Eye (tissue), 1 donor: Measurements from ENCODE around the gene PDE1C.
"Not testable (repeated sequence)": the region's sequence is repeated elsewhere in the genome, so short reads cannot be mapped to it uniquely, and the experiment has no call there.

Source experiments
- DNase-seq: peaks from one replicate; pipeline ENCODE4 v3.0.0-alpha.2; 2015

PDE1C gene

GRCh38 chr7:31887006-31887405 lies 183.2 kb downstream of the PDE1C start:
- no peak for DNase-seq

GRCh38 chr7:31885171-31885570 lies 185.0 kb downstream of the PDE1C start:
- DNase-seq = no peak

GRCh38 chr7:31883761-31884164 lies 186.4 kb downstream of the PDE1C start:
- peak; percentile 6 for DNase-seq

- DNase-seq = no peak
These were observed 188.0 kb downstream of the PDE1C start for GRCh38 chr7:31882187-31882586.

- no peak for DNase-seq
These were observed 191.3 kb downstream of the PDE1C start for GRCh38 chr7:31878875-31879274.

DNA sequence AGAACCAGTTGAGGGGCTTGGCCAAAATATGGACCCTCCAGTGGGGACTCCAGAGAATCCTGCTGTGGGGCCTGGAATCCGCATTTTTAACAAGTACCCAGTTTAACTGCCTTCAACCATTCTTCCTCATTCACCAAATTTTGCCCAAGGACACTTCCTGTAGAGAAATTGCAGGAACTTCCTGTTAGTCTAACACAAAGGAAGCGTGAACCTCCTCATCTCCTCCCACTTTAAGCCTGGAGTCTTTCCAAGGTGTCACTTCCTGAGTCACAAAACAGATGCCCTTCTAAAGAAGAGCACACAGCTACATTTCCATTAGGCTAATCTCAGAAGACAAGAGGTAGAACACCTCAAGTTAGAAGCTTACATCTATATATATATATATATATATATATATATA lies 194.8 kb downstream of the PDE1C start:
- no peak for DNase-seq

- no peak for DNase-seq
These were observed 195.4 kb downstream of the PDE1C start for GRCh38 chr7:31874631-31875386.

DNA sequence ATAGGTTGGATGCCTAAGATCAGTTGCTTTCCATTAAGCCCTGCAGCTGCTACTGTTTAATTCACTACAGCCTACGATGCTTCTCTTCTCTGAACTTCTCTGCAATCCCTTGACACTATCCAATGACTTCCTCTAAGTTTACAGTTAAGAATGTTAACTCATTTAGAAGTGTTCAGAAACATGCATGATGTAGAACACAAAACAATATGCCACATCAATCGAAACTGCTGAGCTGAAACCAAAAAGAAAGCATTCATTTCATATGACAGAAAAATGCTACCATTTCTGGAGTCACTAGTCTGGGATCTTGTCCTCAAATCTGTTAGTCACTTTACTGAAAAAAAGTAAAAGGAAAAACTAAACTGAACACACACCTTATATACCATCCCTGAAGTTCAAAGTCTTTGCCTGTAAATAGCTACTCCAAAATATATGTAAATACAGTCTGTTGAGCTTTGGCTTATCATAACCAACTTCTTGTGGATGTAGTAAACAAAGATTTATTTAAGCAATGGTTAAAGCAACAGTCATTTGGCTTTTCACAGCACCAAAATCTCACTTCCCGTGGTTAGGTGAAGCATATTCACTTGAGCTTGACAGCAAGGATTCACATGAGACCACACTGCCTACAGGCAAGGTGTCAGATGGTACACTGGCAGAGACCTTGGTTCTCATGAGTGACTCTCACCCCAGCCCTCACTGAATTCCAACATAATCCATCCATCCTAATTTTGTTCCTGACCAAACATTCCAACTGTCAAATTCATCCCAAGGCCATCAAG lies 196.2 kb downstream of the PDE1C start:
- no peak for DNase-seq

GRCh38 chr7:31872545-31873370 lies 197.4 kb downstream of the PDE1C start:
- no peak for DNase-seq

- DNase-seq = no peak
These were observed 205.6 kb downstream of the PDE1C start for GRCh38 chr7:31864646-31865045.

GRCh38 chr7:31860925-31861324 lies 209.3 kb downstream of the PDE1C start:
- no peak for DNase-seq

- no peak for DNase-seq
These were observed 212.2 kb downstream of the PDE1C start for GRCh38 chr7:31858055-31858454.

DNA sequence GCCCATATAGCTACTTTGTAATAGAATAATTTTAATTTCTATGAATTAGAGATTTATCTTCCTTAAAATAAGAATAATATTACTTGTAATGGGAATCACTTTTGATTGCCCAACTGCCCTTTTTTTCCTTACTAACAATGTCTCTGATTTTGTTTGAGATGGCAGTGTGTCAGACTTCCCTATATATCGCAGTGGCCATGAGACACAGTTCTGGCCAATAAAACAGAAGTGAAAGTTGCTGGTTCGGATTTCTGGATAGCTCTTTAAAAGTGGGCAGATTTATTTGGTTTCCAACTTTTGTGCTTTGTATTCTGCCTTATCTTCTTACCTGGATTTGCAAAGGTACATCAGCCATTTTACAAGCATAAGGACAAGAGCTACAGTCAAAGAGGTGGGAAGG lies 213.0 kb downstream of the PDE1C start:
- no peak for DNase-seq

GRCh38 chr7:31856337-31856736 lies 213.9 kb downstream of the PDE1C start:
- DNase-seq = no peak

DNA sequence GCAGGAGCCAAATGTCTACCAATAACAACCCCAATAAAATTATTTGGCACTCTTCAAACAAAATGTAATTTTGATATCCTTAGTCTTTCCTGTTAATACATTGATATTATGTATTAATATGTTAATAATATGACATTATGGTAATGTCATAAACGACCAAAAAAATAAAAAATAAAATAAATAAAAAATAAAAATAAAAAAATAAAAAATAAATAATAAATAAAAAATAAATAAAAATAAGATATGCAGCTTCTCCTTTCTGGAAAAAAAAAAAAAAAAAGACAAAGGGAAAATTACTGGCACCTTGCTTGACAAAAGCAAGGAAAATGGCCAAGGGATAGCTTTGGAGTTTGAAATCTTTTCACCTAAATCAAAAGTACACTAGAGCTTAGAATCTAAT lies 214.7 kb downstream of the PDE1C start:
- DNase-seq = no peak

DNA sequence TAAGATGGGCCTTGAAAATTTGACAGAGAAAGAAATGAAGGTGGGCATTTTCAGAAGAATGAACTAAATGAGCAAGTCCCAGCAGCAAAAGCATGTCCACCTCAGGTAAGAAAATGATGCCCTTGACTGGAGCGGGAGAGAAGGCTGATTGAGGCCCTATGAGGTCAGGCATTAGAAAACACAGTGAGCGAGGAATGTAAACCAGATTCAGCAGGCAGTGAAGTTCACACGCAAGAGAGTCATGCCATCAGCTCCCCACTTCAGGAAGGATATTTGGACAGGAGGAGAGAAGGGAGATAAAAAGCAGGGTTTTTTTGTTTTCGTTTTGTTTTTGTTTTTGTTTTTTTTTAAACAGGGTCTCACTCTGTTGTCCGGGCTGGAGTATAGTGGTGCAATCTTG lies 216.8 kb downstream of the PDE1C start:
- no peak for DNase-seq

GRCh38 chr7:31852462-31852861 lies 217.7 kb downstream of the PDE1C start:
- no peak for DNase-seq

DNA sequence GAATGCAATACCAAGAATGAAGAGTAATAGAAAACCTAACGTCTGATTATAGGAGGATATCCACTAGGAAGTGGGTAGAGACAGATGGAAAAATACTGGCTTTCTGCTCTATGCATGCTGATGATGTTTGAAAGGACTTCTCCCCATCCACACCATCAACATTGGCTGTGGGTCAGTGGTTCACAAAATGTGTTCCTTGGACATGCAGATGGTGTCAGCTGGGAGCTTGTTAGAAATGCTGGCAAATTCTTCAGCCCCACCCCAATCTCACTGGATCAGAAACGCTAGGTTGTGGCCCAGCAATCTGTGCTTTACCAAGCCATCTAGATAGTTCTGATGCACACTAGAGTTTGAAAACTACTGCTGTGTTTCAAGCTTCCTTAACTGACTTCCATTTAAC lies 219.1 kb downstream of the PDE1C start:
- no peak for DNase-seq

DNA sequence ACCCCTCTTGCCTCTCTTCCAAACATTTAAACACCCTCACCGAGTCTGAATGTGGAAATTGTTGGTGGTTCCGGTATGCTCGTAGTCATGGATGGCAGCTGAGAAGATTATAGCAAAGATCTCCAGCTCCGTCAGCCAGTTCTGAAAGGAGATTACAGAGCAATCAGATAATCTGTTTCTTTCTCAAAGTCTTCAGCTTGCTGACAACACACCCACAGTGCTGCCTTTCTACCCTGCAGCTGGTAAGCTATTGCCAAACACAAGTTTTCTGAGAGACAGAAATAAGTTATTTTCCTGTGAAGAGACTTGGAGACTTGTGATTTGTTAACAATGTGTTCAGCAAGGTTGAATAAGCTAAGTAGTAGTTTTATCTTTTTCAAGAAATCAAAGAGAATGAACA lies 219.6 kb downstream of the PDE1C start:
- DNase-seq = no peak

- no peak for DNase-seq
These were observed 220.1 kb downstream of the PDE1C start for GRCh38 chr7:31850066-31850465.

DNA sequence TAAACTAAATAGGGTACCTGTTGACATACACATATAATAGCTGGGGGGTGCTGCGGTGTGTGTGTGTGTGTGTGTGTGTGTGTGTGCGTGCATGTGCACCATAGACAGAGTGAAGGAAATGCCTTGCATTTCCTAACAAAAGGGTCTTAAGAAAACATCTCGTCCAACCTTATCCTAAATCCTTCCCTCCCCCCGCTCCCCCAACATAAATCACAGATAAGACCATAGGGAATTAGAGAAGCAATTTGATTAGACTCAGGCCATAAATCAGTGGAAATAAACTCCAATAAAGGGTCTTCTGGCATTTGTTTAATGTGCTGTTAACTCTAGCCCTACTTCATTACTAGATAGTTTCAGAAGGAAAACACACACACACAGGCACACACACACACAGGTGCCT lies 234.7 kb downstream of the PDE1C start:
- DNase-seq = no peak

DNA sequence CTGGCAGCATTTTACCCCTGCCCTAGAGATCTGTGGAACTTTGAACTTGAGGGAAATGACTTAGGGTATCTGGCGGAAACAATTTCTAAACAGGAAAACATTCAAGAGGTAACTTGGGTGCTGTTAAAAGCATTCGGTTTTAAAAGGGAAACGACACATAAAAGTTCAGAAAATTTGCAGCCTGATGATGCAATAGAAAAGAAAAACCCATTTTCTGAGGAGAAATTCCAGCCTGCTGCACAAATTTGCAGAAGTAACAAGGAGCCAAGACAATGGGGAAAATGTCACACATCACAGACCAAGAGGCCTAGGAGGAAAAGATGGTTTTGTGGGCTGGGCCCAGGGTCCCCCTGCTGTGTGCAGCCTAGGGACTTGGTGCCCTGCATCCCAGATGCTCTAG lies 236.6 kb downstream of the PDE1C start:
- DNase-seq = not testable (repeated sequence)

DNA sequence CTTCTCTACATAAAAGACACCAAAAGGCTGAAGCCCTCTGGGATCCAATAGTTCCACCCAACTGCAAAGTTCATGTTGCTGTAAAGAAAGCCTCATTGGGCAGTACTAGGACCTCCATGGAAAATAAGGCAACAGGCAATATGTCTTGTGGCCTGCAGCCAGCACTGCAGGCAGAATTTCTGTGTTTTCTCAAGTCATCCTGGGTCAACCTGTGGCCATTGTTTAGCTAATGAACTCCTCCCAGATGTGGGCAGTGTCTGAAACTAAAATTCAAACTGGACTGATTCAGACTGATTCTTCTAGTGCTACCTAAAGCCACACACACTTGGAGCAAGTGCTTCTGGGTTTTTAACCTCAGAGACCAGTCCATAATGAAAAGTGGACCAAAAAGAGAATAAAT lies 241.7 kb downstream of the PDE1C start:
- no peak for DNase-seq

- DNase-seq = no peak
These were observed 244.6 kb downstream of the PDE1C start for GRCh38 chr7:31825576-31825975.
